ENCODE measurements around the gene EXOC6B. TPM values are rescaled to one million over a fixed set of nuclear protein-coding genes. Genes with fewer than 3 reads are reported as not detected.

The EXOC6B gene
- total and polyA plus RNA-seq, 9 of the 15 experiments (the other 6 are each of a cell fraction or from before 2014, with no cell fraction given): 0.28 to 4.2 (median 2.0) TPM

DNA sequence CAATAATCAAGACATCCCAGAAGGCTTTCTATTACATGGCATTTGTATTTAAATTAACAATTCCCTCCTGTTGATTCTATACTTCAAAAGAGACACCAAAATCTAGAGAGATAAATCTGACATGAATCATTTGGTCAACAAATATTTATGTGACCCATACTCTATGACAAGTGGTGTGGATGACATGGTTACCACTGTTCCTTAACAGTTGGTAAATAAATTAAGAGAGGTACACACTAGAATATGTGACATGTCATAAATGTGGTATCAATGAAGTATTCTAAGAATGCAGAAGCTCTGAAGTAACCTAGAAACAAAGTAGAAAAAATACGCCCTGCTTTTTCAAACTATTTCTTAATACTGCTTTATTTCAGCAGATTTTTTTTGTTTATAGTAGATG, 255.4 kb downstream of the EXOC6B start:
- Histone ChIP-seq H3K4me1 (replicated peaks in 1 of 2; ENCODE audit: control insufficient read depth in 2 of 2, insufficient read depth in 2 of 2, low read length in 2 of 2) (no peaks in the 10 kb centered on the region), H3K79me2 (ENCODE audit: control insufficient read depth, insufficient read depth, low read length) (no peaks in the 10 kb centered on the region)
- in situ Hi-C loops (cut with MboI): no loop called here

GRCh38 chr2:72562451-72563153, 263.2 kb downstream of the EXOC6B start:
- no peak for DNase-seq (ENCODE audit: extremely low read depth in 1 of 4, low spot score in 3 of 4)
- no peaks in the 10 kb centered on the region for H3K9me3 ChIP-seq (replicated peaks; ENCODE audit: control insufficient read depth, insufficient read depth, low read depth, low read length)
- no peak overlapping the region for H3K4me3 ChIP-seq
- no peak overlapping the region for H3K9ac ChIP-seq (ENCODE audit: insufficient read depth in 1 of 2, low read depth in 2 of 2, low read length in 2 of 2)
- no peaks in the 10 kb centered on the region for H3K27me3 ChIP-seq (ENCODE audit: control insufficient read depth in 2 of 2, insufficient read depth in 2 of 2, low read length in 2 of 2)
- no peak overlapping the region for H3K4me2 ChIP-seq (ENCODE audit: insufficient read depth, low read length)
- no peak; the same call in 2 of the 3 replicates for ATAC-seq
- POLR2A ChIA-PET: interaction anchor here (1.2 kb wide), 1 partner anchor 15 kb away, joined by 4 read pairs; no protein-coding TSS in a partner anchor
- CTCF ChIA-PET (ENCODE audit: low intra/inter-chr PET ratio): no interaction called here
- BruUV-seq (replicated peaks): no TSS peak
- no peaks in the 10 kb centered on the region for H4K20me1 ChIP-seq (replicated peaks; ENCODE audit: control insufficient read depth, insufficient read depth, low read length)
- FAIRE-seq: no peak
- no peak overlapping the region for H2AFZ ChIP-seq (ENCODE audit: low read depth, low read length)
- WGBS (ENCODE audit: insufficient coverage, low coverage, missing lambda C conversion rate): 27% methylated on average over 4 of the region's 4 CpGs
- H3K4me1 ChIP-seq (replicated peaks in 1 of 2; ENCODE audit: control insufficient read depth in 2 of 2, insufficient read depth in 2 of 2, low read length in 2 of 2): no peaks in the 10 kb centered on the region; a peak in 1 of 5 replicates
- H3K27ac ChIP-seq (ENCODE audit: extremely low read depth, low read depth, low read length): no peak overlapping the region
- no peaks in the 10 kb centered on the region for H3K36me3 ChIP-seq (ENCODE audit: control insufficient read depth, insufficient read depth, low read length)
- no peaks in the 10 kb centered on the region for H3K79me2 ChIP-seq (ENCODE audit: control insufficient read depth, insufficient read depth, low read length)
- in situ Hi-C loops (cut with MboI): no loop called here
- intact Hi-C loops (cut with micrococcal nuclease): no loop called here
- no peaks in the 10 kb centered on the region for H3K9me1 ChIP-seq (ENCODE audit: control insufficient read depth, insufficient read depth, low read length)
- peak; percentile 39 for TF ChIP-seq MEIS2 (IDR thresholded peaks at IDR 0.05; ENCODE audit: partially characterized antibody)
- no peak for TF ChIP-seq HIVEP1 (CRISPR knock-in tag; IDR thresholded peaks at IDR 0.05)
- TF ChIP-seq DPF2 (IDR thresholded peaks at IDR 0.05): 0 out of 2 replicates have a peak, but pooled peaks have one; percentile 20
- TF ChIP-seq REST (IDR thresholded peaks at IDR 0.05; ENCODE audit: borderline replicate concordance): peak; percentile 92
- TF ChIP-seq REST (CRISPR knock-in tag; IDR thresholded peaks at IDR 0.05; ENCODE audit: low read depth): 0 out of 2 replicates have a peak, but pooled peaks have one; percentile 33
- TF ChIP-seq MIER1 (IDR thresholded peaks at IDR 0.05; ENCODE audit: low read depth): peak; percentile 30; the same call in 1 of the 2 replicates
- TF ChIP-seq NFE2 (IDR thresholded peaks at IDR 0.05; ENCODE audit: low read depth): 0 out of 2 replicates have a peak, but pooled peaks have one; percentile 10

More for the DNA sequence above, 255.4 kb downstream of the EXOC6B start:
- intact Hi-C loops (cut with micrococcal nuclease): loop anchor here (10.0 kb wide), 1 partner anchor 1026 kb away; no protein-coding TSS in a partner anchor
- ChIA-PET POLR2A (no interaction called here), CTCF (ENCODE audit: low intra/inter-chr PET ratio) (no interaction called here)
- TF ChIP-seq HNRNPH1 (optimal IDR thresholded peaks at IDR 0.05; ENCODE audit: low read depth, low read length) (no peak), C11orf30 (IDR thresholded peaks at IDR 0.05; ENCODE audit: low read depth) (no peak)
- BruUV-seq (replicated peaks): no TSS peak
- no peaks in the 10 kb centered on the region for H3K9me3 ChIP-seq (replicated peaks; ENCODE audit: control insufficient read depth, insufficient read depth, low read depth, low read length)
- no peak for DNase-seq (ENCODE audit: extremely low read depth in 1 of 4, low spot score in 3 of 4)
- no peak overlapping the region for H3K4me3 ChIP-seq
- H3K27ac ChIP-seq (ENCODE audit: extremely low read depth, low read depth, low read length): no peak overlapping the region
- no peaks in the 10 kb centered on the region for H3K9me1 ChIP-seq (ENCODE audit: control insufficient read depth, insufficient read depth, low read length)
- no peak overlapping the region for H3K9ac ChIP-seq (ENCODE audit: insufficient read depth in 1 of 2, low read depth in 2 of 2, low read length in 2 of 2)
- H3K4me2 ChIP-seq (ENCODE audit: insufficient read depth, low read length): no peak overlapping the region
- ATAC-seq: no peak
- no peaks in the 10 kb centered on the region for H4K20me1 ChIP-seq (replicated peaks; ENCODE audit: control insufficient read depth, insufficient read depth, low read length)
- no peak overlapping the region for H2AFZ ChIP-seq (ENCODE audit: low read depth, low read length)
- H3K27me3 ChIP-seq (ENCODE audit: control insufficient read depth in 2 of 2, insufficient read depth in 2 of 2, low read length in 2 of 2): no peaks in the 10 kb centered on the region
- FAIRE-seq: no peak
- WGBS (ENCODE audit: insufficient coverage, low coverage, missing lambda C conversion rate): 41% methylated on average over 1 of the region's 1 CpG
- H3K36me3 ChIP-seq (ENCODE audit: control insufficient read depth, insufficient read depth, low read length): no peaks in the 10 kb centered on the region

Measured in K562 (cell line).